ENCODE measurements around the gene TTC7B.

TTC7B gene

DNA sequence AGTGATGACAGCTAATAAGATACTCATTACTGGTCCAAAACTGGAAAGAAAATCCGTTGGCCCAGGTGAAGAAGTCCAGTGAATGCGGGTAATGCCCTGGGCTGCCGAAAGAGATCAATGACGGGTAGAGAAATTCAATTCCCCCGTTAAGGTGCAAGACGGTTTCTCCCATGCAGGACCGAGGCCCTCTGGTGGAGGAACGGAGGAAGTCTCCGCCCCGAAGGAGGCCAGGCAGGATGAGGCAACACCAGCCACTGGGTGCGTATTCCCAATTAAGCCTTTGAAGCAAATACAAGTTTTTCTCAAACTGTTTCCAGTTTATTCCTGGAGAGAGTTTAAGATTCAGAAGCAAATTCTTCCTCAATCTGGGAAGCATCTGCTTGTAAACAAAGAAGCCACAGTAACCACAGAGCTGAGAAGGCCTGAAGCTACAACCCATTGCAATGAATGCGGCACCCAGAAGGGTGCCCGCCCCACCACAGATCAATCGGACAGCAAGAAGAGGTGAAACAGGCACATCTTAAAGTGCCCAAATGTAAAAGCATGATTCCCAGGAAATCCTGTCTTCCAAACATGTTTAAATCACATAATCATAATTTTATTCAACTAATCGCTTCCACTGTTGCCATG, 118.5 kb downstream of the TTC7B start:
- no peak overlapping the region for H3K4me3 Mint-ChIP-seq
- no peaks in the 10 kb centered on the region for H3K9me3 Mint-ChIP-seq
- H3K4me1 Mint-ChIP-seq = peaks cover 3% of the 10 kb centered on the region
- H3K36me3 Mint-ChIP-seq = no peaks in the 10 kb centered on the region
- DNase-seq (ENCODE audit: low spot score in 2 of 2) (peak; percentile 64 to 68), ATAC-seq (ENCODE audit: low read depth) (peak; percentile 92)
- no peak overlapping the region for H3K27ac Mint-ChIP-seq
- peaks cover 1% of the 10 kb centered on the region for H3K27me3 Mint-ChIP-seq

DNA sequence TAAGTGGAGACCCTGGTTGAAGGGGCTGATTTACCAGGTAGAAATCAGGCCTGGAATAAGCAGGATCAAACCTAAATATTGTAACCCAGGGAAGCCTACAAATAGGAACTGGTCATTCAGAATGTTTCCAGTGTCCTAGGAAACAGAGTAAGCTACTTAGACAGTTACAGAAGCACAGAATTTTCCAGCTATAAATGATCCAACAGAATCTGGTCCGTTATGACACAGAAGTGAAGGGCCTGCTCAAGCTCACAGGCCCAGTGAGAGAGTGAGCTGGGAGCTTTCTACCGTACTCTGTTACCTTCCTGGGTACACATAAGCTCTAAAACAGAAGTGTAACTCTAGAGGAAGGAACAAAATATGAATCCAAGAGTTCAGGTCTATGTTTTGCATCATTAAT, 119.1 kb downstream of the TTC7B start:
- peak; percentile 48 for ATAC-seq (ENCODE audit: low read depth)
- Mint-ChIP-seq H3K4me1 (peaks cover 3% of the 10 kb centered on the region), H3K27me3 (peaks cover 1% of the 10 kb centered on the region), H3K36me3 (no peaks in the 10 kb centered on the region), H3K27ac (no peak overlapping the region), H3K4me3 (no peak overlapping the region), H3K9me3 (no peaks in the 10 kb centered on the region)
- DNase-seq (ENCODE audit: low spot score in 2 of 2) = no peak

DNA sequence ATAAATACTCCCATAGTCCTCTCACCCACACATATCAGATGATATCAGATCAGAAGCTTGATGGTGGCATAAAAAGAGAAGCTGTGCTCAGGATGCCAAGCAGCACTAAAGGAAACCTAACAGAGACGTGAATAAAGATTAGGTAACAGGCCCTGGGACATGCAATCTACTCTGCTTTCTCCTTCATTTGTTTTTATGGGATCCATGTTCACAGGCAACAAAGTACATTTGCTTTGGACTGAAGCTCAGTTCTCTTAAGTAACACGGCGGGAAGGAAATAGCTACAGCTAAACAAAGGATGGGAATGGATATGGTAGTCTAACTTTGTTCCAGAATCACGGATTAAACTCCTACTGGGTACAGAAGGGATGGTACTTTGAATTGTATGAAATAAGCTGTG, 119.5 kb downstream of the TTC7B start:
- H3K27ac Mint-ChIP-seq = no peak overlapping the region
- DNase-seq (ENCODE audit: low spot score in 2 of 2) = no peak

DNA sequence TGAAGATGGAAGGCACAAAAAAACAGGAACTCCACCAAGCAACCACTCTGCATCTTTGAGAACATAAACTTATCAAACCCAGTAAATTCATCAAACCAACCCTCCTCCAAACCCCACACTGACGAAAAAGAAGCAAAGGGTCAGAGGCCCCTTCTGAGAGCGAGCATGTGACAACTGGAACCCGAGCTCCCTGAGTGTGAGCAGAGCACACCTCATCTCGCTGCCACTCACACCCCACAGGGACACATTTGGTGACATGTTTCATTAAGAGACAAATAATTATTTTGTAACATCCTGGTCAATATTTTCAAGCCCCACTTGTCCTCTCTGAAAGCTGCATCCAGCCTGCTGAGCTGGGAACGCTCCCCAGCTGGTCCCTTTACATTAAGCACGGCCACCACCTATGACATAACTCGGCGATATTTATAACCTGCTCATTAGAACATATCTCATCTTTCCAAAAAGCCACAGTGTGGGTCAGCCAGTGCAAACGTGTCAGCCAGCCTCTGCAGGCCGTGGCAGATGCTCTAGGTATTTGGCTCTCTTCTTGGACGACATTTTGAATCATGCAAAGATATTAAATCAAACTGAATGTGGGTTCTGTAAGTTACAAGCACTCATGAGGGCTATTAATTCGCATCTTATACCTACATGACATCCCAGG, 120.1 kb downstream of the TTC7B start:
- DNase-seq (ENCODE audit: low spot score in 2 of 2) = no peak

More for the DNA sequence above, 119.5 kb downstream of the TTC7B start:
- Mint-ChIP-seq H3K36me3 (no peaks in the 10 kb centered on the region), H3K4me1 (peaks cover 3% of the 10 kb centered on the region), H3K27me3 (peaks cover 1% of the 10 kb centered on the region), H3K9me3 (no peaks in the 10 kb centered on the region), H3K4me3 (no peak overlapping the region)
- no peak for ATAC-seq (ENCODE audit: low read depth)

DNA sequence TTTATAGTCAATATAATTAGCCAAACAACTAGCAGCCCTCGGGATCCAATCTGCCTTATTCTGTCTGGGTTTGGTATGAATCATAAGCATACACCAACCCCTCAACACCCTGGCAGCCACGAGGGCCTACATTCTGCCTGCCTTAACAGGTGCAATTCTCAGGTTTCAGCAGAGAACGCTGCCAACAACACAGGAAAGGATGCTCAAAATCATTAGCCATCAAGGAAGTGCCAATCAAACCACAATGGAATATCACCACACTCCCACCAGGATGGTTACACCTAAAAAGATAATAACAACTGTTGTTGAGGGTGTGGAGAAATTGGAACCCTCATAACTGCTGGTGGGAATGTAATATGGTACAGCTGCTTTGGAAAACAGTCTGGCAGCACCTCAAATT, 122.8 kb downstream of the TTC7B start:
- ATAC-seq (ENCODE audit: low read depth) (no peak), DNase-seq (ENCODE audit: low spot score in 2 of 2) (no peak)
- Mint-ChIP-seq H3K4me1 (peaks cover 3% of the 10 kb centered on the region), H3K4me3 (no peak overlapping the region), H3K27me3 (no peaks in the 10 kb centered on the region), H3K27ac (no peak overlapping the region), H3K9me3 (no peaks in the 10 kb centered on the region), H3K36me3 (no peaks in the 10 kb centered on the region)

More for the DNA sequence above, 120.1 kb downstream of the TTC7B start:
- Mint-ChIP-seq H3K27me3 (peaks cover 1% of the 10 kb centered on the region), H3K27ac (no peak overlapping the region), H3K4me1 (peaks cover 3% of the 10 kb centered on the region), H3K9me3 (no peaks in the 10 kb centered on the region), H3K4me3 (no peak overlapping the region), H3K36me3 (no peaks in the 10 kb centered on the region)
- ATAC-seq (ENCODE audit: low read depth) = no peak

DNA sequence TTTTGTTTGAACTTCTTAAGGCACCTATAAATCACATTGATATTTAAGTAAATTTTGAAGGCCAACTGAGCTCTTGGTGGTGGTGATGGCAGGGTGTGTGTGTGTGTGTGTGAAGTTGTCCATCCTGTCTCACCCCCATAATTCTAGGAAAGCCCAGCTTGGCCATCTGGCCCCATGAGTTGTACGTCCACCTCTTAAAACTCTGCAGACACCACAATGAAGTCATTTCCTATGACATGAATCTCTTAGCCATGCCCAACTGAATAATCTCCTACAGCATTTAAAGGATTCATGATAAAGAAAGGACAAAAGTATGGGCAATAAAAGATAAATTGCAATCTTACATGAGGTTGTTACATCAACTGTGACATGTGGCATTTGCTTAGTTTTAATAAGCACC, 123.4 kb downstream of the TTC7B start:
- no peaks in the 10 kb centered on the region for H3K9me3 Mint-ChIP-seq
- DNase-seq (ENCODE audit: low spot score in 2 of 2) (no peak), ATAC-seq (ENCODE audit: low read depth) (no peak)
- no peak overlapping the region for H3K4me3 Mint-ChIP-seq
- no peaks in the 10 kb centered on the region for H3K27me3 Mint-ChIP-seq
- H3K27ac Mint-ChIP-seq = no peak overlapping the region
- H3K36me3 Mint-ChIP-seq = no peaks in the 10 kb centered on the region
- peaks cover 3% of the 10 kb centered on the region for H3K4me1 Mint-ChIP-seq

DNA sequence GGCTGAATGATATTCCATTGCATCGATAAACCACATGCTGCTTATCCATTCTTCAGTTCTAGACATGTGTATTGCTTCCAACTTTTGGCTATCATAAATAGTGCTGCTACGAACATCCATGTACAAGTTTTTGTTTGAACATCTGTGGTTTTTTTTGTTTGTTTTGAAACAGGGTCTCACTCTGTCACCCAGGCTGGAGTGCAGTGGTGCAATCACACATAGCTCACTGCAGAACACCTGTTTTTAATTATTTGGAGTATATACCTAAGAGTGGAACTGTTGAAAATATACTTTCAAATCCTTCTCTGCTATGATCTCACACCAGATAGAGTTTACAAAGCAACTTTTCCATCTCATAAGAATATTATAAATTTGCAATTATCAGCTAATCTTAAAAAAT, 124.2 kb downstream of the TTC7B start:
- Mint-ChIP-seq H3K27me3 (no peaks in the 10 kb centered on the region), H3K36me3 (no peaks in the 10 kb centered on the region), H3K4me3 (no peak overlapping the region), H3K27ac (no peak overlapping the region), H3K9me3 (no peaks in the 10 kb centered on the region), H3K4me1 (peaks cover 3% of the 10 kb centered on the region)
- ATAC-seq (ENCODE audit: low read depth) (no peak), DNase-seq (ENCODE audit: low spot score in 2 of 2) (no peak)

DNA sequence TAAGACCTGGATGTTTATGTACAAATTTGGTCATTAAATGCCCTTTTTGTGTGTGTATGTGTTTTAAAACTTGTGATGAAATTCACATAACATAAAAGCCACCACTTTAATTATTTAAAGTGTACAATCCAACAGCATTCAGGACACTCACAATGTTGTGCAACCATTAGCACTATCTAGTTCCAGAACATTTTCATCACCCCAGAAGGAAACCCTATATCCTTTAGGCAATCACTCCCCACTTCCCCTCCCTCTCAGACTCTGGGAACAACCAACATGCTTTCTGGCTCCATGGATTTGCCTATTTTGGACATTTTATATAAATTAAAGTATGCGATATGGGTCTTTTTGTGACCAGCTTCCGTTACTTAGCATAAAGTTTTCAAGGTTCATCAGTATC, 124.6 kb downstream of the TTC7B start:
- H3K27ac Mint-ChIP-seq = no peak overlapping the region

DNA sequence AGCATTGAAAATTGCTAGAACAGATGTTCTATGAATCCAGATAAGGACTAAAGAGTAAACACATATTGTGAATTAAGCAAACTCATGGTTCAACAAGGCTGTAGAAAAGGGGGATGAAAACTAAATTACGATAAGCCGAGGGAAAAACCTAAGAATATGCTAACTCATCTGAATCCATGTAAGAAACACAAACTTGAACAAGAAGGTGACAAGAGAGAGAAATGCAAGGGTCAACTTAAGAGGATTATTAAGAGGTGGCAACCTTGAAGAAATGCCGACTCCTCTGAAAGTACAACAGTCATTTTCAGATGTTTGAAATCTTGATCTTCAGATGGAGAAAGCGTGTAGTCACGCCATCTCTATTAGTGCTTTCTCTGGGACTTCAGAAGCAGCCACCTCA, 128.6 kb downstream of the TTC7B start:
- H3K9me3 Mint-ChIP-seq = no peaks in the 10 kb centered on the region
- ATAC-seq (ENCODE audit: low read depth) (no peak), DNase-seq (ENCODE audit: low spot score in 2 of 2) (no peak)
- H3K36me3 Mint-ChIP-seq = no peaks in the 10 kb centered on the region
- no peak overlapping the region for H3K4me3 Mint-ChIP-seq
- peaks cover 5% of the 10 kb centered on the region for H3K27me3 Mint-ChIP-seq
- no peak overlapping the region for H3K27ac Mint-ChIP-seq
- no peaks in the 10 kb centered on the region for H3K4me1 Mint-ChIP-seq

More for the DNA sequence above, 124.6 kb downstream of the TTC7B start:
- Mint-ChIP-seq H3K9me3 (no peaks in the 10 kb centered on the region), H3K36me3 (no peaks in the 10 kb centered on the region), H3K27me3 (no peaks in the 10 kb centered on the region), H3K4me3 (no peak overlapping the region), H3K4me1 (peaks cover 3% of the 10 kb centered on the region)
- ATAC-seq (ENCODE audit: low read depth) (no peak), DNase-seq (ENCODE audit: low spot score in 2 of 2) (no peak)

DNA sequence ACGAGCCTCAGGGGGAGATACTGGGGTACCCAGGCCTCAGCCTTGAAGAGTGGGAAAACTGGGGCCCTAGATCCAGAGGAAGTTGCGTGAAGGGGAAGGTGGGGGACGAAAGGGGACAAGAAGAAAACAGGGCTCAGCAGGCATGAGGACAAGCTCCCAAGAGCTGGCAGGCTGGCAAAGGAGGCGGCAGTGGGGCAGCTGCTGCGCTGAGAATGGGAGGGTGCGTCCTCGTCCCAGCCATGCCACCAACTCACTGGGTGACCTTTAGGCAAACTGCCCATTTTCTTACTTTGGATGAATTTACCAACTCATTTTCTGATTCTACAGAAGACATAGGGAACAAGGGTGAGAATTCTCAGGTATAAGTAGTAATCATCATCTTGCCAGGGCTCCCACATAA, 133.6 kb downstream of the TTC7B start:
- no peaks in the 10 kb centered on the region for H3K36me3 Mint-ChIP-seq
- DNase-seq (ENCODE audit: low spot score in 2 of 2) = no peak
- H3K9me3 Mint-ChIP-seq = no peaks in the 10 kb centered on the region
- H3K4me1 Mint-ChIP-seq = no peaks in the 10 kb centered on the region
- H3K27ac Mint-ChIP-seq = no peak overlapping the region
- peaks cover 5% of the 10 kb centered on the region for H3K27me3 Mint-ChIP-seq
- no peak overlapping the region for H3K4me3 Mint-ChIP-seq
- no peak for ATAC-seq (ENCODE audit: low read depth)

DNA sequence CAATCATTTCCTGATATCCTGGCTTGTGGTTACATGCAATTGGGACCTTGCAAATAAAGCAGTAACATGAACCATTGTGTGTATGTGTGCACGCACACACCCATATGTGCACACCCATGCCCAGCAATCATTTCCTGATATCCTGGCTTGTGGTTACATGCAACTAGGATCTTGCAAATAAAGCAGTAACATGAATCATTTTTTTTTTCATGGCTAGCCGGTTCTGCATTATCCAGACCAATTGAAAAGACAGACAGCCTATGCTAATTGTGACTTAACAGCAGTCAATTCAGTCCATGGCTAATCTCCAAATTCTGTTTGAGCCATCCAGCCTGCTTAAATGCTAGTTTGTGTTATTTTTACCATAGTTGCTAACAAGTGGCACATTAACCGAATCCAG, 134.3 kb downstream of the TTC7B start:
- peaks cover 5% of the 10 kb centered on the region for H3K27me3 Mint-ChIP-seq
- no peaks in the 10 kb centered on the region for H3K4me1 Mint-ChIP-seq
- DNase-seq (ENCODE audit: low spot score in 2 of 2) = no peak
- H3K4me3 Mint-ChIP-seq = no peak overlapping the region
- ATAC-seq (ENCODE audit: low read depth) = no peak
- H3K36me3 Mint-ChIP-seq = no peaks in the 10 kb centered on the region
- H3K27ac Mint-ChIP-seq = no peak overlapping the region
- H3K9me3 Mint-ChIP-seq = no peaks in the 10 kb centered on the region

DNA sequence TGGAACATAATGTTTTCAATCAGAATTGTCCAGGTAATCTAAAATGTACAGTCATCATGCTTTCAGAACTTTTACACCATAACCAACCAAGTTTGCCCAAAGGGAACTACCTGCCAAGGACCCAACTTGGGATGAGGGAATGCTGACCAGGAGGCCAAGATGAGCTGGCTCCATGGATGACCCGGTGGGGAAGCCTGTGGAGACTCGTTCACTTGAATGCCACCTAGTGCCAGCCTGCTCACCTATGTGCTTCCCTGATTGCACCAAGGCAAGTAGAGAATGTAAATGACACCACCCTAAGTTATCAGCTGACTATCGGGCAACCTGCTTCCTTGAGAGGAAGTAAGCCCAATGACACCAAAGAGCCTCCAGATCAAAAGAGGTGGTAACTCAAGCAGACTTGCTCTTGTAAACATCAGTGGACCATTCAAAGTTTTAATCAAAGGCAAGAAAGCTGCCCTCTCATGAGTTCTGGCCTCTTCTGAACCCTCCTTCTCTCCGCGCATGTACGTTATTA, 137.3 kb downstream of the TTC7B start:
- Mint-ChIP-seq H3K27me3 (peaks cover 2% of the 10 kb centered on the region), H3K4me3 (no peak overlapping the region), H3K27ac (no peak overlapping the region), H3K9me3 (no peaks in the 10 kb centered on the region), H3K36me3 (no peaks in the 10 kb centered on the region), H3K4me1 (no peaks in the 10 kb centered on the region)
- ATAC-seq (ENCODE audit: low read depth) = no peak
- no peak for DNase-seq (ENCODE audit: low spot score in 2 of 2)

DNA sequence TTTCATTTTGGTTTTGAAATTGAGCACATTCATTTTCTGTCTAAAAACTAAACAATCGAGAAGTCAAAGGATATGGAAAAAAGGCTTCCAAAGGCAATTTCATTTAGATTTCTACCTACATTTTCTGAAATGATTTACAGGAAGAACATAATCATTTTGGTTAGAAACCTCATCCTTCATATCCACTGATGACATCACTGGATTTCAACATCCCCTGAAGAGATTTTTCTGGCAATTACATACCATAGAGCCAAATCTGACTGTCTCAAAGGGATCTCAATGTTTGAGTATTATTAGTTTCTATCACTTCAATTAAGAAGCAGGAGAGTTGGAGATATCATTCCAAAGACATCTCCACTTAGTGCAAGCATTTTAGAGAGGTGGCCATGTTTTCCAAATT, 137.8 kb downstream of the TTC7B start:
- Mint-ChIP-seq H3K4me3 (no peak overlapping the region), H3K4me1 (no peaks in the 10 kb centered on the region), H3K27ac (no peak overlapping the region), H3K27me3 (peaks cover 2% of the 10 kb centered on the region), H3K36me3 (no peaks in the 10 kb centered on the region), H3K9me3 (no peaks in the 10 kb centered on the region)
- DNase-seq (ENCODE audit: low spot score in 2 of 2) (no peak), ATAC-seq (ENCODE audit: low read depth) (no peak)

DNA sequence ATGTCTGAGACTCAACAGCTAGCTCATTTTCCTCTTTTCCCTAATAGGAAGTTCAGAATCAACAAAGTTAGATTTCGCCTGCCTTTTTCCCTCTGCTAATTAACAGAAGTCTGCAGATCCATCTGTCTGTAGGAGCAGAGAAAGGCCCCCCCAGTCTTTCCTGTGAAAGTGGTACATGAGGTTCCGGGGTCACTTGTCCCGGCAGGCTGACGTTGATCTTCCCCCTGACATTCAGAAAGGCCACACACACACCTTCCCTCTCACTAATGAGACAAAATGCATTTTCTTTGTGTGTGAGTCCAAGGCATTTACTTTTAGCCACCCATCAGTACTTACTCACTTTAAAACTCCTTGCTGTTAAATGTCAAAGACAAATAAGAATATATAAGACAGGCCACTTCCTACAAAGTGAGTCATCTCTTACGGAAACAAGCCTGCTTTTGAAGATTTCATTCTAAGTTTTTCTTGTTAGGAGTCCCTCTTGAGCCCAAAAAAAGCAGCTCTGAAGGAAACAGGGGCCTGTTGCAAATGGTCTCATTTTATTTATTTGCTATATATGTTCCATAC, 138.7 kb downstream of the TTC7B start:
- peaks cover 2% of the 10 kb centered on the region for H3K27me3 Mint-ChIP-seq
- H3K36me3 Mint-ChIP-seq = no peaks in the 10 kb centered on the region
- H3K9me3 Mint-ChIP-seq = no peaks in the 10 kb centered on the region
- ATAC-seq (ENCODE audit: low read depth) = no peak
- DNase-seq (ENCODE audit: low spot score in 2 of 2) = no peak
- no peaks in the 10 kb centered on the region for H3K4me1 Mint-ChIP-seq
- H3K4me3 Mint-ChIP-seq = no peak overlapping the region
- no peak overlapping the region for H3K27ac Mint-ChIP-seq
